Tibial nerve (tissue), 4 donors: Measurements from ENCODE around the gene CLIP3. TPM values are rescaled to one million over a fixed set of nuclear protein-coding genes. Genes with fewer than 3 reads are reported as not detected.

Experiments
- DNase-seq, 2 donors: peaks; one replicate each; pipeline ENCODE4 v3.0.0-alpha.2; 2019; ENCODE audit warnings: low spot score in 2 of 2
- H3K27ac ChIP-seq, 4 donors: fragments of 200-600 bp; sonication (generic) in 3 of 4; one replicate each; pipeline ENCODE4 v1.5.1; 2017 to 2019; ENCODE audit warnings: mild to moderate bottlenecking in 1 of 4
- H3K27me3 ChIP-seq, 2 donors: fragments of 200-600 bp; sonication (generic) in 1 of 2; one replicate each; pipeline versions ENCODE4 v1.5.1 to v1.6.0; 2017 to 2019
- H3K36me3 ChIP-seq, 3 donors: fragments of 200-600 bp; sonication (generic); one replicate each; pipeline ENCODE4 v1.5.1; 2018 to 2019
- H3K4me1 ChIP-seq, 4 donors: fragments of 200-600 bp; sonication (generic) in 3 of 4; one replicate each; pipeline ENCODE4 v1.5.1; 2017 to 2019
- H3K4me3 ChIP-seq, 4 donors: fragments of 200-600 bp; sonication (generic) in 3 of 4; one replicate each; pipeline ENCODE4 v1.5.1; 2017 to 2019; ENCODE audit warnings: mild to moderate bottlenecking in 1 of 4, moderate library complexity in 1 of 4
- H3K9me3 ChIP-seq, 4 donors: fragments of 200-600 bp; sonication (generic) in 3 of 4; one replicate each; pipeline ENCODE4 v1.5.1; 2017 to 2019
- EP300 ChIP-seq, 2 donors: sonication (generic); formaldehyde crosslinking; IDR thresholded peaks; one replicate each; pipeline ENCODE4 v1.6.1; 2017; ENCODE audit warnings: antibody characterized with exemption in 2 of 2, mild to moderate bottlenecking in 1 of 2
- POLR2A ChIP-seq, 2 donors: fragments of 450-650 bp; IDR thresholded peaks; one replicate each; pipeline ENCODE4 v1.6.1; 2017; ENCODE audit warnings: antibody characterized with exemption in 2 of 2, mild to moderate bottlenecking in 2 of 2, moderate library complexity in 2 of 2
- WGBS, 2 donors: methylation state at CpG; one replicate each; pipeline ENCODE4 v1.1.5; 2018; 5-methylcytosine and 5-hydroxymethylcytosine counted together
- total RNA-seq, 4 donors: library from RNA; depleted of rRNA; stranded (reverse); fragments of >200 nt; gene quantifications; one replicate each; pipeline ENCODE4 v1.1.0, GENCODE V29; 2016
- TF ChIP-seq, protein P1 (sequence below), 5 experiments: fragments of 200-600 bp in 3 of 5; fragments of 450-650 bp in 2 of 5; sonication (generic) in 3 of 5; IDR thresholded peaks; one replicate each; pipeline ENCODE4 v1.5.1; 2016 to 2019; ENCODE audit warnings: antibody characterized with exemption in 5 of 5, mild to moderate bottlenecking in 3 of 5, moderate library complexity in 2 of 5

CLIP3 gene
- total RNA-seq, 4 donors from 2014 or later: 20.1 to 44.7 (median 24.6) TPM

DNA sequence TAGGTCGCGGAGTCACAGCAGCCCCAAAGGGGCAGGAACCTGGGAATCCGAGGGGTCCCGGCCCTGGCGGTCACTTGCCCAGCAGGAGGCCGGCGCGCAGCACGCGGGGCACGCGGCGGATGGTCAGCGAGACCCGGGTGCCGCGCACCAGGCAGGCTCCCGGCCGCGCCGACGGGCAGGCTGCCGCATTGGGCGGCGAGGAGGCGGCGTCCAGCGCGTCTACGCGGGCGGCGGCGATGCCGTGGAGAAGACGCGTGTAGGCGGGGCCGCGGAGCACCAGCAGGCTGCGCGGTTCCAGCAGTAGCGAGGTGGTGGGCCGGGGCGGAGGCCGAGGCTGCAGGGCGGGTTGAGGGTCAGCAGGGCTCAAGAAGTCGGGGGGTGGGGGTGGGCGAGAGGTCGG, 23.5 kb downstream of the CLIP3 start:
- 1 to 3% methylated on average over 11 to 46 of the region's 50 CpGs for WGBS, 2 donors
- H3K27me3 ChIP-seq: no peaks in the 10 kb centered on the region
- DNase-seq: peak; percentile 42 to 44
- no peaks in the 10 kb centered on the region for H3K9me3 ChIP-seq
- peak overlapping the region; percentile 39 to 88 (median 78) for H3K27ac ChIP-seq
- TF ChIP-seq, protein P1, sequence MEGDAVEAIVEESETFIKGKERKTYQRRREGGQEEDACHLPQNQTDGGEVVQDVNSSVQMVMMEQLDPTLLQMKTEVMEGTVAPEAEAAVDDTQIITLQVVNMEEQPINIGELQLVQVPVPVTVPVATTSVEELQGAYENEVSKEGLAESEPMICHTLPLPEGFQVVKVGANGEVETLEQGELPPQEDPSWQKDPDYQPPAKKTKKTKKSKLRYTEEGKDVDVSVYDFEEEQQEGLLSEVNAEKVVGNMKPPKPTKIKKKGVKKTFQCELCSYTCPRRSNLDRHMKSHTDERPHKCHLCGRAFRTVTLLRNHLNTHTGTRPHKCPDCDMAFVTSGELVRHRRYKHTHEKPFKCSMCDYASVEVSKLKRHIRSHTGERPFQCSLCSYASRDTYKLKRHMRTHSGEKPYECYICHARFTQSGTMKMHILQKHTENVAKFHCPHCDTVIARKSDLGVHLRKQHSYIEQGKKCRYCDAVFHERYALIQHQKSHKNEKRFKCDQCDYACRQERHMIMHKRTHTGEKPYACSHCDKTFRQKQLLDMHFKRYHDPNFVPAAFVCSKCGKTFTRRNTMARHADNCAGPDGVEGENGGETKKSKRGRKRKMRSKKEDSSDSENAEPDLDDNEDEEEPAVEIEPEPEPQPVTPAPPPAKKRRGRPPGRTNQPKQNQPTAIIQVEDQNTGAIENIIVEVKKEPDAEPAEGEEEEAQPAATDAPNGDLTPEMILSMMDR (IDR thresholded peaks at IDR 0.05): no peak
- TF ChIP-seq EP300 (IDR thresholded peaks at IDR 0.05): peak in 1 of 2 donors; percentile 32
- peak in 1 of 2 donors; percentile 63 for TF ChIP-seq POLR2A (IDR thresholded peaks at IDR 0.05)
- peak overlapping the region; percentile 27 to 53 (median 42) for H3K4me3 ChIP-seq
- H3K4me1 ChIP-seq: peaks cover 0 to 29% (median 20%) of the 10 kb centered on the region in 4 donors
- H3K36me3 ChIP-seq: peaks cover 0 to under 1% (median 0%) of the 10 kb centered on the region in 3 donors

DNA sequence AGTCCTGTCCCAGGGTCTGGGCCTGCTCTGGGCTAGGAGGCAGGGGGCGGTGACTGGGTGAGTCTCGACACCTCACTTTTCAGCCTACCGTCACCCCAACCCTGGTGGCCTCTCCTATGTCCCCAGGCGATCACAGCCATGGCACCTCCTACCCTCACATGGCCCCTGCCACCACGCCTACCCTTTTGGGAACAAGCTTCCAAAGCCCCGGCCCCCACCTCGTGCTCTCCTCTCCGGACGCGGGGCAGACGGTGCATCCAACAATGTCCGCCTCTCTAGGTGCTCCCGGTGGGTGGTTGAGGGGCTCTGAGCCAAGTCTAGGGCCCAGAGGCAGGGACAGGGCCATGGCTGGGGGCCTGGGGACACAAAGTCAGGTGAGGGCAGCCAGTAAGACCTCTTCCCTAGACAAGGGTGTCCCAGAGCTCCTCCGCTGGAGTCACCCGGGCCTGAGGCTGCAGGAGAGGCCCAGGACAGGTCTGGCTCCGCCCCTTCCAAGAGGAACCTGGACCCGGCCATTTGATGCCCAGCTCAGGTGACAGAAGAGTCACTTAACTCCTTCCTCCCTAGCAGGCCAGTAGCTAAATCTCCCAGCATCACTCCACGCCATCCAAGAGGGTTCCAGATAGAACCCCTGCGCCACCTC, 24.2 kb downstream of the CLIP3 start, which contains the start of gene SYNE4:
TSS of gene SYNE4 (minus strand) at position 478 of the 643 bp plus-strand sequence. CDS start at position 346, 132 bp downstream.
- no peaks in the 10 kb centered on the region for H3K9me3 ChIP-seq
- no peaks in the 10 kb centered on the region for H3K27me3 ChIP-seq
- H3K4me1 ChIP-seq: peaks cover 0 to 26% (median 17%) of the 10 kb centered on the region in 4 donors
- 50 to 54% methylated on average over 14 to 19 of the region's 19 CpGs for WGBS, 2 donors
- peak within 1 kb of the TSS; percentile 39 to 88 (median 78) for H3K27ac ChIP-seq
- H3K4me3 ChIP-seq: peak within 1 kb of the TSS; percentile 27 to 53 (median 42)
- no peak for DNase-seq
- TF ChIP-seq EP300 (IDR thresholded peaks at IDR 0.05) (no peak), POLR2A (IDR thresholded peaks at IDR 0.05) (no peak)
- TF ChIP-seq, protein P1 (IDR thresholded peaks at IDR 0.05): no peak
- H3K36me3 ChIP-seq: peaks cover 0 to 8% (median 0%) of the 10 kb centered on the region in 3 donors

DNA sequence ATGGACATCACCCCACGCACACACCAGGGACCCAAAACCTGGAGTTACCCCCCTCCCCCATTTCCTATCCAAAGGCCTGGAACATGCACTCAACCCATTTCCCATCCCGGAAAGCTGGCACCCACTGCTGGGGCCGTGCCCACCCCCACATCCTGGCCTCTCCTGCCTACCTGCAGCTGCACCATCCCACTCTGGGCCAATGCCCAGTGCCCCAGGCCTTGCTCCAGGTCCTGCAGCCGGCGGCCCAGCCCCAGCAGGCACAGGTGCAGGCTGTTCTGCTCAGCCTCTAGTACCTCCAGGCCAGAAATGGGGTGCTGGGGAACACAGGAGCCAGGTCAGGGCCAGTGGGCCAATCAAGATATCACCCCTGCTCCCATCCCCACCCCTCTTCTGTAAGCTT, 25.7 kb downstream of the CLIP3 start:
- TF ChIP-seq, protein P1 (IDR thresholded peaks at IDR 0.05): no peak
- no peak for TF ChIP-seq POLR2A (IDR thresholded peaks at IDR 0.05)
- no peak for TF ChIP-seq EP300 (IDR thresholded peaks at IDR 0.05)
- WGBS, 2 donors: 87 to 93% methylated on average over 3 to 5 of the region's 5 CpGs
- Histone ChIP-seq H3K9me3 (no peaks in the 10 kb centered on the region), H3K4me3 (no peak overlapping the region), H3K4me1 (peaks cover 0 to 17% (median 12%) of the 10 kb centered on the region in 4 donors), H3K27ac (no peak overlapping the region), H3K27me3 (no peaks in the 10 kb centered on the region), H3K36me3 (peaks cover 0 to 19% (median 0%) of the 10 kb centered on the region in 3 donors)
- no peak for DNase-seq

DNA sequence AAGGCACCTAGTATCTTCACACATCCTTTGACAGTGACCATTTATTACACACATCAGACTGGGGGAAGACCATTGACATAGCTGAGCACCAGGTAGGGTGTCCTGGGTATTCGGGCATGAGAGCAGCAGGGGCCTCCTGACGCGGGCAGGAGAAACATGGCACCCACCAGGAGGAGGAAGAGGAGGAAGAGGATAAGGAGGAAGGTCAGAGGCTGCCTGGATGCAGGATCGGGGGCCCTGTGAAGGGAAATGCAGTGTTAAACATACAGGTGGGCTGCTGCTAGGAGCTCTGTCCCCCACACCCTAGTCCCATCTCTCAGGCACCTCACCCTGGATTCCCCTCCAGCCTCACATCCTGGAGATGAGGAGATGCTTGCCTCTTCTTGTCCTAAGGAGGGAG, 29.4 kb downstream of the CLIP3 start:
- TF ChIP-seq, protein P1 (IDR thresholded peaks at IDR 0.05): no peak
- TF ChIP-seq POLR2A (IDR thresholded peaks at IDR 0.05) (no peak), EP300 (IDR thresholded peaks at IDR 0.05) (no peak)
- peaks cover 0 to 18% (median 0%) of the 10 kb centered on the region in 4 donors for H3K4me1 ChIP-seq
- no peaks in the 10 kb centered on the region for H3K9me3 ChIP-seq
- H3K36me3 ChIP-seq: peaks cover 0 to 42% (median 0%) of the 10 kb centered on the region in 3 donors
- H3K27ac ChIP-seq: no peak overlapping the region
- no peak for DNase-seq
- no peaks in the 10 kb centered on the region for H3K27me3 ChIP-seq
- 94 to 95% methylated on average over 4 of the region's 4 CpGs for whole genome bisulfite sequencing, 2 donors
- H3K4me3 ChIP-seq: no peak overlapping the region

DNA sequence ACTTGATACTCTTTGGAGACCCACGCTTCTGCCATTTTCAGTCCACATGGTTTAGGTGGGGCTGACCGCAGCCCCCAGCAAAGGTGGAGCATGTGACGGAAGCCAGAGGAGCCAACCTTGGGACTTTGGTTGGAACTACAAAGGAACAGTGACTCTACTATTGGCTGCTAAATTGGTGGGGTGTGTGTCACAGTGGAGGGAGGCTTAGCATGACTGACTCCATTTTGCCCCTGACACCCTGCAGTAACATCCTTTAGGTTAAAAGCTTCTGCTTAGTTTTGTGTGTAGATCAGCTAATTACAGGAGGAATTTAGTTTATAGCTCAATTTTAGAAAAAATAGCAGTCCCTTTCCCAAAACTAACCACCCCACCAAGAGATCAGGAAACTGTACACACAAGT, 31.1 kb downstream of the CLIP3 start:
- Histone ChIP-seq H3K9me3 (no peaks in the 10 kb centered on the region), H3K4me1 (peaks cover 0 to 29% (median 4%) of the 10 kb centered on the region in 4 donors), H3K4me3 (no peak overlapping the region), H3K27me3 (no peaks in the 10 kb centered on the region), H3K27ac (no peak overlapping the region), H3K36me3 (peaks cover 0 to 55% (median 0%) of the 10 kb centered on the region in 3 donors)
- no peak for DNase-seq
- TF ChIP-seq EP300 (IDR thresholded peaks at IDR 0.05): no peak
- TF ChIP-seq, protein P1 (IDR thresholded peaks at IDR 0.05): no peak
- WGBS, 2 donors: 97 to 100% methylated on average over 3 of the region's 3 CpGs
